ENCODE measurements around the gene RC3H2.

The RC3H2 gene

GRCh38 chr9:122807271-122807900 is 97.8 kb downstream of the RC3H2 start:
- H3K79me2 ChIP-seq (ENCODE audit: insufficient read depth, low read length): no peaks in the 10 kb centered on the region
- H3K4me3 ChIP-seq (ENCODE audit: low read depth in 1 of 2, low read length in 2 of 2): no peak overlapping the region
- H3K27ac ChIP-seq (ENCODE audit: low read length): no peak overlapping the region
- H2AFZ ChIP-seq (ENCODE audit: low read depth, low read length): no peak overlapping the region
- H3K27me3 ChIP-seq (ENCODE audit: insufficient read depth, low read length, poor library complexity): no peaks in the 10 kb centered on the region
- no peak overlapping the region for H3K9ac ChIP-seq (ENCODE audit: low read depth, low read length)
- no peaks in the 10 kb centered on the region for H3K4me1 ChIP-seq (ENCODE audit: insufficient read depth, low read length)
- DNase-seq (no peak), ATAC-seq (ENCODE audit: insufficient read depth, low read depth) (no peak)
- no peaks in the 10 kb centered on the region for H3K36me3 ChIP-seq (ENCODE audit: insufficient read depth, low read length)
- no peaks in the 10 kb centered on the region for H4K20me1 ChIP-seq (ENCODE audit: insufficient read depth, low read length)
- H3K4me2 ChIP-seq (ENCODE audit: insufficient read depth, low read length): no peak overlapping the region
- no peaks in the 10 kb centered on the region for H3K9me3 ChIP-seq (ENCODE audit: insufficient read depth, low read length, severe bottlenecking)
- TF ChIP-seq EZH2 (IDR thresholded peaks at IDR 0.05; ENCODE audit: borderline replicate concordance, low read depth, low read length, severe bottlenecking) (no peak), CTCF (IDR thresholded peaks at IDR 0.05; ENCODE audit: borderline replicate concordance, extremely low read depth, low read length, poor library complexity, severe bottlenecking) (no peak)

- ATAC-seq (ENCODE audit: insufficient read depth, low read depth): no peak
- Histone ChIP-seq H3K9ac (ENCODE audit: low read depth, low read length) (no peak overlapping the region), H3K36me3 (ENCODE audit: insufficient read depth, low read length) (no peaks in the 10 kb centered on the region), H3K27me3 (ENCODE audit: insufficient read depth, low read length, poor library complexity) (no peaks in the 10 kb centered on the region), H2AFZ (ENCODE audit: low read depth, low read length) (no peak overlapping the region), H3K4me3 (ENCODE audit: low read depth in 1 of 2, low read length in 2 of 2) (no peak overlapping the region), H3K4me2 (ENCODE audit: insufficient read depth, low read length) (no peak overlapping the region), H3K27ac (ENCODE audit: low read length) (no peak overlapping the region), H3K79me2 (ENCODE audit: insufficient read depth, low read length) (no peaks in the 10 kb centered on the region), H4K20me1 (ENCODE audit: insufficient read depth, low read length) (no peaks in the 10 kb centered on the region), H3K4me1 (ENCODE audit: insufficient read depth, low read length) (no peaks in the 10 kb centered on the region), H3K9me3 (ENCODE audit: insufficient read depth, low read length, severe bottlenecking) (no peaks in the 10 kb centered on the region)
- TF ChIP-seq EZH2 (IDR thresholded peaks at IDR 0.05; ENCODE audit: borderline replicate concordance, low read depth, low read length, severe bottlenecking): no peak
- TF ChIP-seq CTCF (IDR thresholded peaks at IDR 0.05; ENCODE audit: borderline replicate concordance, extremely low read depth, low read length, poor library complexity, severe bottlenecking): no peak
- no peak for DNase-seq
These were observed 98.5 kb downstream of the RC3H2 start for GRCh38 chr9:122806661-122807060.

GRCh38 chr9:122800066-122801060 is 104.8 kb downstream of the RC3H2 start, which contains the start of gene OR1K1:
OR1K1 (plus strand) TSS chr9:122800123; CDS start chr9:122800123, 0 bp downstream.
- Histone ChIP-seq H3K4me2 (ENCODE audit: insufficient read depth, low read length) (no peak within 1 kb of the TSS), H2AFZ (ENCODE audit: low read depth, low read length) (no peak within 1 kb of the TSS), H3K36me3 (ENCODE audit: insufficient read depth, low read length) (no peaks in the 10 kb centered on the region), H3K4me3 (ENCODE audit: low read depth in 1 of 2, low read length in 2 of 2) (no peak within 1 kb of the TSS), H3K9me3 (ENCODE audit: insufficient read depth, low read length, severe bottlenecking) (no peaks in the 10 kb centered on the region), H4K20me1 (ENCODE audit: insufficient read depth, low read length) (no peaks in the 10 kb centered on the region), H3K9ac (ENCODE audit: low read depth, low read length) (no peak within 1 kb of the TSS), H3K27ac (ENCODE audit: low read length) (no peak within 1 kb of the TSS), H3K27me3 (ENCODE audit: insufficient read depth, low read length, poor library complexity) (no peaks in the 10 kb centered on the region), H3K79me2 (ENCODE audit: insufficient read depth, low read length) (no peaks in the 10 kb centered on the region), H3K4me1 (ENCODE audit: insufficient read depth, low read length) (no peaks in the 10 kb centered on the region)
- ATAC-seq (ENCODE audit: insufficient read depth, low read depth) (no peak), DNase-seq (no peak)
- no peak for TF ChIP-seq EZH2 (IDR thresholded peaks at IDR 0.05; ENCODE audit: borderline replicate concordance, low read depth, low read length, severe bottlenecking)
- no peak for TF ChIP-seq CTCF (IDR thresholded peaks at IDR 0.05; ENCODE audit: borderline replicate concordance, extremely low read depth, low read length, poor library complexity, severe bottlenecking)

Data from DND-41 (cell line).